Esophagus (tissue), 2 donors: ENCODE measurements around the gene ERC1. TPM values are rescaled to one million over a fixed set of nuclear protein-coding genes. Genes with fewer than 3 reads are reported as not detected.
"Not testable (repeated sequence)": the region's sequence is repeated elsewhere in the genome, so short reads cannot be mapped to it uniquely, and the experiment has no call there.

Source experiments
- H3K27ac ChIP-seq, 2 donors: one replicate each; pipeline ENCODE4 v1.5.1; 2013; ENCODE audit warnings: low read depth in 2 of 2, mild to moderate bottlenecking in 2 of 2, inconsistent platforms in 1 of 2, low read length in 1 of 2, moderate library complexity in 1 of 2
- H3K27me3 ChIP-seq, 2 donors: one replicate each; pipeline ENCODE4 v1.6.1; 2013; ENCODE audit warnings: low read length in 2 of 2, control low read depth in 1 of 2, mild to moderate bottlenecking in 1 of 2; ENCODE audit not compliant: insufficient read depth in 2 of 2, control insufficient read depth in 1 of 2
- H3K36me3 ChIP-seq, 2 donors: one replicate each; pipeline ENCODE4 v1.6.1; 2013; ENCODE audit warnings: low read length in 1 of 2; ENCODE audit not compliant: control insufficient read depth in 2 of 2, insufficient read depth in 2 of 2
- H3K4me1 ChIP-seq, 2 donors: one replicate each; pipeline ENCODE4 v1.6.1; 2013; ENCODE audit warnings: low read length in 1 of 2; ENCODE audit not compliant: control insufficient read depth in 2 of 2, insufficient read depth in 2 of 2
- H3K4me3 ChIP-seq, 2 donors: one replicate each; pipeline ENCODE4 v1.5.1; 2013; ENCODE audit warnings: low read length in 2 of 2, mild to moderate bottlenecking in 2 of 2, low read depth in 1 of 2, moderate library complexity in 1 of 2
- H3K9me3 ChIP-seq, 2 donors: one replicate each; pipeline ENCODE4 v1.6.1; 2013; ENCODE audit warnings: mild to moderate bottlenecking in 2 of 2, low read depth in 1 of 2, low read length in 1 of 2, moderate library complexity in 1 of 2; ENCODE audit not compliant: control insufficient read depth in 2 of 2, insufficient read depth in 1 of 2
- WGBS, 2 donors: extraction: QIAGEN DNeasy Blood & Tissue Kit; methylation state at CpG; one replicate each; pipeline ENCODE4 v1.1.7; 2013; 5-methylcytosine and 5-hydroxymethylcytosine counted together
- polyA plus RNA-seq, 2 donors: library from polyadenylated mRNA; stranded (reverse); fragments of 200-250 nt; gene quantifications; one replicate each; pipeline ENCODE4 v1.2.3, GENCODE V29; 2013
- donor health status: healthy with polysubstance abuse.
- donor health status: Bipolar disorder and iron deficiency.

The ERC1 gene
- polyA plus RNA-seq, 2 donors, result 6.4 to 8.7 TPM

DNA sequence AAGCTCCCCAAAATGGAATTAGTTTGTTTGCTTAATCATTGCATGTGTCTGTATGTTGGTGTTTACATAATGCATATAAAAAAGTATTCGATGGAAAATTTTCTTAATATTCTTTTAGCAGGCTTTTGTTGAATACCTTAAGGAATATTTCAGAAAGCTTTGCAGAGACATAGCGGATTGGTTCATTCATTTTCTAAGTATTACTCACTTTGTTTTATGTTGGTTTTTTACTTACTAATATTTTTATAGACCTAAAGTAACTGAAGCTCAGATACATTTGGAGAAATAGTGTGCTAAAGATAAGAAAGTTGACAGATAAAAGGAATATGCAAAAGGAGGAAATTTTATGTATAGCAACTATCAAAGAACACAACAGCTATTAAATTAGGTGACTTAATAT is 191.0 kb downstream of the ERC1 start:
- H3K9me3 ChIP-seq, result no peaks in the 10 kb centered on the region
- no peak overlapping the region for H3K4me3 ChIP-seq
- H3K27me3 ChIP-seq, result no peaks in the 10 kb centered on the region
- no peak overlapping the region for H3K27ac ChIP-seq
- H3K4me1 ChIP-seq, result no peaks in the 10 kb centered on the region
- WGBS, 2 donors, result 85 to 93% methylated on average over 2 of the region's 2 CpGs
- H3K36me3 ChIP-seq, result no peaks in the 10 kb centered on the region

DNA sequence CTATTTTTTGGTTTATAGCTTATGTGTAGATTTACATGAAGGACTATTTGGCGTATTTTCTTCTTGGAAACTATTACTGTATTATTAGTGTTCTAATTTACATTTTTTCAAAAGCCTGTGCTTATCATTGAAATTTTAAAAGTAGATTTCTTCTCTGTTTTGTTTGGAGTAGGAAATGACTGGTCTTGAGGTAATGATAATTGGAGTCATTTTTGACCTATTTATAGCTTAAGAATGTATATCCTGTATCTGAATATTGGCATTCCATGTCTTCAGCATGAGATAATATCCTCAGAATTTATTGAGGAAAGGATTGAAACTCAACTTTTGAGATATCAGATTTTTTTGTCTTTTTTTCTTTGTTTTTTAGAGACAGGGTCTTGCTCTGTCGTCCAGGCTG is 193.4 kb downstream of the ERC1 start:
- no peaks in the 10 kb centered on the region for H3K36me3 ChIP-seq

DNA sequence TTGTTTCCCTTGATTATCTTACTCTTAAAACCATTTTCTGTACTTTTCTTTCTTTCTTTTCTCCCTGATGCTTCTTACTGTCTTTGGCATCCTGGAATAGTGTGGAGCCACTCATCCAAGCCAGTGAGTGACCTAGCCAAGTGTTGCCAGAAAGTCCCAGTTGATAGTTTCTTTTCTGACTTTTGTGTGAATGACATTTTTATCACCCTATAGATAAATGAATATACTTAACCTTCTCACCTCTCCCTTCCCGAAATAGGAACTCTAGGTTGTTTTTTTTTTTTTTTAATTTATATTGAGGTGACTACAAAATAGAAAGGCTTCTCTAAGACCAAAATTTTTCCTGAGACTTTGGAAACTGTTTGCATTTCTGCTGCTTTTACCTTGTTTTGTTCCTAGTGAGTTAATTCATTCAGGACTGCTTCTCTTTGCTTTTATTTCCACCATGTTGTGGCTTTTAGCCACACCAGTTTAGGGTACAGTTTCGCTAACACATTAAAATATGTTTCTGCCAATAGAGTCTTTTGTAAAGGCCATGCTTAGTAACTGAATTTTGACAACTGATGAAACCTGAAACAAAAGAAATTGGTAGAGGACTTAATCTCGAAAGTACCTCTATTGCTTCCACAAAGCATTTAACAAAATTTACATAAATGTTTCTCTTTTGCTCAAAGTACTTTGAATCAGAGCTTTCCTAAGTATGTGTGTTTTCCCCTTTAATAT is 194.6 kb downstream of the ERC1 start:
- Histone ChIP-seq H3K4me1 (no peaks in the 10 kb centered on the region), H3K36me3 (no peaks in the 10 kb centered on the region), H3K9me3 (no peaks in the 10 kb centered on the region), H3K4me3 (no peak overlapping the region), H3K27me3 (no peaks in the 10 kb centered on the region), H3K27ac (no peak overlapping the region)
- 80 to 82% methylated on average over 3 of the region's 3 CpGs for WGBS, 2 donors

More for the DNA sequence above, 193.4 kb downstream of the ERC1 start:
- H3K4me3 ChIP-seq, result no peak overlapping the region
- 94 to 95% methylated on average over 2 of the region's 2 CpGs for WGBS, 2 donors
- no peaks in the 10 kb centered on the region for H3K27me3 ChIP-seq
- no peak overlapping the region for H3K27ac ChIP-seq
- H3K4me1 ChIP-seq, result no peaks in the 10 kb centered on the region
- no peaks in the 10 kb centered on the region for H3K9me3 ChIP-seq

DNA sequence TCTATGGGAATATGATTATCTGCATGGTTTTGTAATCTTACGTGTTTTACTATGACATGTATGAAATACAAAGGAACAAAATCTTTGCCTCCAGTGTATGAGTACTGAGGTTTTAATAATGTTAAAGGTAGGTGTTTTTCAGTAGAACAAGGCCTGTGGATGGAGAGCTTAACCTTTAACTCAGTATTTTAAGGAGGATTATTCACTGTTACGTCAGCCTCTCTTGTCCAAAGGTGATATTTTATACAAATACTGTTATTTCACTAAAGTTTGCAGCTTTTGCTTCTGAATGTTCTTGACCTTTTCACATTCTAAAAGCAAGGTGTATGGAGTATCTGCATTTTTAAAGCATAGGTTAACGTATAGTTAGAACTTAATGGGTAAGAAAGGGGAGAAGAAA is 195.3 kb downstream of the ERC1 start:
- 95% methylated on average over 3 of the region's 3 CpGs for WGBS, 2 donors
- Histone ChIP-seq H3K4me3 (no peak overlapping the region), H3K27ac (no peak overlapping the region), H3K36me3 (no peaks in the 10 kb centered on the region), H3K27me3 (no peaks in the 10 kb centered on the region), H3K9me3 (no peaks in the 10 kb centered on the region), H3K4me1 (no peaks in the 10 kb centered on the region)

DNA sequence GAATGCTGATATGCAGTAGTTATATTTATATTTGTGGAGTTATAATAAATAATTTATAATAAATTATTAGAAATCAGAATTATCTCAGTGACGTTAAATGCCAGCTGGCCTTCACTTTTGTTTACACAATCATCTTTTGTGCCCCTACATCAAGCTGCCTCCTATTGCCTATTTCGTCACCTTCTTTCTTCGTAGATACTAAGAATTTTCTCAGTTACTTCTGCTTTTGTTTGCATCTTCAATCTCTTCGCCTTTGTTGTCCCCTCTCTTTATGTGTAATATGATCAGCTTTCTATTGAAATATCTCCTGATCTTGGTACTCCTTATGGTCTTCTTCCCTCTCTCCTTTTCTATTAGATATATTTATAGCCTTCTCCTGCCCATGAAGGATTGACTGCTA is 197.0 kb downstream of the ERC1 start:
- 94% methylated on average over 4 of the region's 4 CpGs for WGBS, 2 donors
- no peaks in the 10 kb centered on the region for H3K36me3 ChIP-seq
- H3K9me3 ChIP-seq, result no peaks in the 10 kb centered on the region

DNA sequence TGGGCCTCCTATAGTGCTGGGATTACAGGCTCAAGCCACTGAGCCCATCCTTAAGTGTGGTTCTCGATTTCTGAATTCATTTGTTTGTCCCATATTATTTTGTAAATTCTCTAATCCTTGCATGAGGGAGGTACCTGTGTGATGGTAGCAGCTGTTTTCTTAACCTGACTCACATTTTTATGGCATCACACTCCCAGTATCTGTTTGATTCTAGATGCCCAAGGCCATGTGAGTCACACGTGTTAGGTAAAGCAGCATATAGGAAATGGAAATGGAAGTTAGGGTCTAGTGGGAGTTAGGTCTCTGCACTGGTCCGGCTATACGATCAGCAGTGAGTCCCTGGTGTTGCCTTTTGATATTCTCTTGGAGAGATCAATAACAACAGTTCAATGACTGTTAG is 198.1 kb downstream of the ERC1 start:
- H3K36me3 ChIP-seq, result no peaks in the 10 kb centered on the region
- no peaks in the 10 kb centered on the region for H3K4me1 ChIP-seq
- WGBS, 2 donors, result 80 to 86% methylated on average over 4 of the region's 4 CpGs
- no peak overlapping the region for H3K27ac ChIP-seq
- H3K27me3 ChIP-seq, result no peaks in the 10 kb centered on the region
- H3K9me3 ChIP-seq, result no peaks in the 10 kb centered on the region
- H3K4me3 ChIP-seq, result no peak overlapping the region

More for the DNA sequence above, 197.0 kb downstream of the ERC1 start:
- no peak overlapping the region for H3K27ac ChIP-seq
- H3K4me3 ChIP-seq, result no peak overlapping the region
- no peaks in the 10 kb centered on the region for H3K4me1 ChIP-seq
- H3K27me3 ChIP-seq, result no peaks in the 10 kb centered on the region

DNA sequence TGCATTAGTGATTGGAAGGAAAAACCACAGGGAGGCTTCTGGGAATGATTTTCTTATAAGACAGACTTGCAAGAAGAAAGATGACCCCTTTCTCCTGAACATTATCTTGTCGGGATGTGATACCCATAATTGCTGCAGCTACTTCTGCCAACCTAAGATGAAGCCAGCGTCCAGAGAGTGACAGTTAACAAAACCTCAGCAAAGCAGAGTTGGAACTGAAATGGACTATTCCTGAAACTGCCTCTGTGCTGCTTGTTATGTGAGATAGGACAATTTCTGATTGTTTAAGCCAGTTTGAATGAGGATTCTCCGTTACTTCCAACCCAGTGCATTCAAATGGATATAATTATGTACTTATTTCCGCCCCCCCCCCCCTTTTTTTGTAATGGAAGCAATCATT is 204.5 kb downstream of the ERC1 start:
- Histone ChIP-seq H3K4me1 (no peaks in the 10 kb centered on the region), H3K27ac (no peak overlapping the region), H3K27me3 (no peaks in the 10 kb centered on the region), H3K9me3 (no peaks in the 10 kb centered on the region), H3K4me3 (no peak overlapping the region), H3K36me3 (no peaks in the 10 kb centered on the region)
- 81 to 91% methylated on average over 4 of the region's 4 CpGs for WGBS, 2 donors

DNA sequence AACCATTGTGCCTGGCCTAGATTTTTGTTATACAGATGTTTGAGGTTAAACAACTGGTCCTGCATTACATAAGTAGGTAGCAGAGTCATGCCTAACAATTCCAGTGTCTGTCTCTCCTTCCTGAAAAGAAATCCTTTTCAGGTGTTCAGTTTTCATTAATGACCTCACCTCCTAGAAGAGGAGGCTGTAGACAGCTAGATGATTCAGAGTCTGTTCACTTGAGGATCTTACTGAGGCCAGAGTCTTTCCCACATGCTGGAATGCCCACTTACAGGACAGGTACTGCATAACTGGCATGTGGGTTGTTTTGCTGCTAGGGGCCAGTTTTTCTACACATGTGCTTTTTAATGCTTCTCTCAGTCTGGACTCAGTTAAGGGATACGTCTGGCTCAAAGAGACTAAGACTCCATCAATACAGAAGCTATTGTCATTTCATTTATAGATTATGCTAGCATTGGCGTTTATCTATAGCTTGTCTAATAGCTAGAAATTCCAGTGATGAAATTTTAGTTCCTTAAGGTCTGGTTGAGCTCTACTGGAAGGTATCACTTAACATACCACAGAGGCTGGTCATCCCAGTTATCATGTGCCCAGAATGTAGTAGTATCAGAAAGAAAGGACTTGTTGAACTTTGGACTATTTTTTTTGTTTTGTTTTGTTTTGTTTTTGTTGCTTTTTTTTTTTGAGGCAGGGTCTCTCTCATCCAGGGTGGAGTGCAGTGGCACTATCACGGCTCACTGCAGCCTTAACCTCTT is 206.4 kb downstream of the ERC1 start:
- no peaks in the 10 kb centered on the region for H3K36me3 ChIP-seq
- no peaks in the 10 kb centered on the region for H3K27me3 ChIP-seq
- no peak overlapping the region for H3K4me3 ChIP-seq
- no peaks in the 10 kb centered on the region for H3K4me1 ChIP-seq
- no peak overlapping the region for H3K27ac ChIP-seq
- 97 to 98% methylated on average over 3 of the region's 3 CpGs for WGBS, 2 donors
- no peaks in the 10 kb centered on the region for H3K9me3 ChIP-seq

DNA sequence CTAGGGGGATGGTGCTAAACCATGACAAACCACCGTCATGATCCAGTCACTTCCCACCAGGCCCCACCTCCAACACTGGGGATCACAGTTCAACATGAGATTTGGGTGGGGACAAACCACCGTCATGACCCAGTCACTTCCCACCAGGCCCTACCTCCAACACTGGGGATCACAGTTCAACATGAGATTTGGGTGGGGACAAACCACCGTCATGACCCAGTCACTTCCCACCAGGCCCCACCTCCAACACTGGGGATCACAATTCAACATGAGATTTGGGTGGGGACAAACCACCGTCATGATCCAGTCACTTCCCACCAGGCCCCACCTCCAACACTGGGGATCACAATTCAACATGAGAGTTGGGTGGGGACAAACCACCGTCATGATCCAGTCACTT is 207.8 kb downstream of the ERC1 start:
- H3K27me3 ChIP-seq, H3K9me3 ChIP-seq, H3K27ac ChIP-seq, H3K4me1 ChIP-seq, H3K4me3 ChIP-seq, H3K36me3 ChIP-seq: not testable (repeated sequence)
- 91 to 96% methylated on average over 5 of the region's 5 CpGs for WGBS, 2 donors

DNA sequence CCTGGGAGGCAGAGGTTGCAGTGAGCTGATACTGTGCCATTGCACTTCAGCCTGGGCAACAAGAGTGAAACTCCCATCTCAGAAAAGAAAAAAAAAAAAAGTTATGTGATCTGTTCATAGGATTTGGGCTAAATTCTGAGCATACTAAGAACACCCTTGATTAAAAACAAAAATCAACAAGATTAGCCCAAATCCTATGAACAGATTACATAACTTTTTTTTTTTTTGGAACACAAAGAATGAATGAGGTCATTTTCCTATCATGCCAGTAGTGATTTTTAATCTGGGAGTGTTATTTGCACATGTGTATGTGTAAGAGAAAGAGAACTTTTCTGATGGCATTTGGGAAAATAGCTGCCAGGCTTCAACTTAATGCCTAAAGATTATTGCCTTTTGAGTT is 208.7 kb downstream of the ERC1 start:
- H3K4me3 ChIP-seq, result no peak overlapping the region
- no peaks in the 10 kb centered on the region for H3K9me3 ChIP-seq
- no peaks in the 10 kb centered on the region for H3K4me1 ChIP-seq
- H3K27ac ChIP-seq, result no peak overlapping the region
- H3K27me3 ChIP-seq, result no peaks in the 10 kb centered on the region
- no peaks in the 10 kb centered on the region for H3K36me3 ChIP-seq
